HCT116 (cell line): Measurements from ENCODE around the gene C6orf47.

Source experiments
- EZH2 ChIP-seq: fragments of 200-600 bp; sonication (generic); IDR thresholded peaks from 2 replicates; pipeline ENCODE4 v1.6.1; 2017; ENCODE audit warnings: antibody characterized with exemption, mixed run types
- POLR2A ChIP-seq: IDR thresholded peaks from 2 replicates; pipeline ENCODE4 v1.7.0; 2011; ENCODE audit warnings: borderline replicate concordance; ENCODE audit not compliant: insufficient read depth, insufficient read length; ENCODE audit errors: extremely low read depth
- RAD21 ChIP-seq: IDR thresholded peaks from 2 replicates; pipeline ENCODE4 v1.6.1; 2012; ENCODE audit warnings: low read depth, mild to moderate bottlenecking
- TF ChIP-seq, protein P1 (sequence below): IDR thresholded peaks from 2 replicates; pipeline ENCODE4 v1.6.1; 2012

DNA sequence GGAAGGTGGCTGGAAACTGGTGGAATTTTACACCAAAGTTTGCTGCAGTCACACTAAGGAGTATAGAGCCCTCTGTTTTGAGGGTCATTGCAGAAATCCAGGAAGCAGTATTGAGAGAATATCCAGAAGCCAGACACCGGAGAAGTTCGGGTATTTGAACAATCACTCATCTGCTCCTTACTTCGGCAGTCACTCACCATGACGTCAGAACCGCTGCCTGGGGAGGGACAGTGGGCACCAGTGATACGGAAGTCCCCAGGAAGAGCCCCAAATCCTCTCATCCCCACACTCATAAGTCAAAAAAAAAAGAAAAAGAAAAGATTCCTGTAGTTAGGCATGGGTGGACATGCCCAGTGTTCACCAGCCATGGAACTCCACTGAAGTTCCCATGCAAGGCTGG lies 16.3 kb upstream of the C6orf47 start:
- no peak for TF ChIP-seq POLR2A
- no peak for TF ChIP-seq EZH2
- TF ChIP-seq, protein P1, sequence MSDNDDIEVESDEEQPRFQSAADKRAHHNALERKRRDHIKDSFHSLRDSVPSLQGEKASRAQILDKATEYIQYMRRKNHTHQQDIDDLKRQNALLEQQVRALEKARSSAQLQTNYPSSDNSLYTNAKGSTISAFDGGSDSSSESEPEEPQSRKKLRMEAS = no peak
- no peak for TF ChIP-seq RAD21
